Measurements from ENCODE around the gene FAM174B.

Gene FAM174B

GRCh38 chr15:92664178-92664900 lies 8.8 kb upstream of the FAM174B start:
- peak; percentile 73 for DNase-seq (ENCODE audit: low read depth, low spot score)

DNA sequence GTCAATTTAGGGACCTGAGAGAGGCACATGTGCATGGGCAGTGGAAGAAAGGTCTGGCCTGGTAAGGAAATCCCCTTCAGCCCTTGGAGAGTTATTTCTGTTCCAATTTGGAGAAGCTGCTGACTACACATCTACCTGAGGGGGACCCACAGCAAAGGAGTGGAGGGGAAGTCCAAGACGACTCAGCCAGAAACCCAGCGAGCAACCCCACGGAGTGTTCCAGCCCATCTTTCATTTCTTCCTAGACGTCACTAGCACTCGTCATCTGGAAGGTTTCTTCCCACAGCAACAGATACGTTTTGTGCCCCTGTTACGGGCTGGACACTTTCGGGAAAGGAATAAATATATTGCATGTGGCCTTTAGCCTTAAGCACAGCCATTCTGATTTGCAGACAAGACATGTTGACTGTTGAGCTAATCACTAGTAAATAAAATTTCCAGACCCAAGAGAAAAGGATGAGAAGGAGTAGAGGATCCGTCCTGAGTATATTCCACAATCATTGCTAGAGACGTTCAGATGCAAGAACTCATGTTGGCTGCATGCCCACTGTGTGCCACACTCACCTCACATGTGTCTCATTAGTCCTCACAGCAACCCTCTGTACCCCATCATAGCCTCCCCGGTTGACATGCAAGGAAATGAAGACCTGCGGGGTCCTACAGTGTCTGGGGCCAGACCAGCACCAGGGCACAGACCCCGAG lies 7.8 kb upstream of the FAM174B start:
- DNase-seq (ENCODE audit: low read depth, low spot score) = no peak

GRCh38 chr15:92662762-92663161 lies 7.2 kb upstream of the FAM174B start:
- DNase-seq (ENCODE audit: low read depth, low spot score) = no peak

DNA sequence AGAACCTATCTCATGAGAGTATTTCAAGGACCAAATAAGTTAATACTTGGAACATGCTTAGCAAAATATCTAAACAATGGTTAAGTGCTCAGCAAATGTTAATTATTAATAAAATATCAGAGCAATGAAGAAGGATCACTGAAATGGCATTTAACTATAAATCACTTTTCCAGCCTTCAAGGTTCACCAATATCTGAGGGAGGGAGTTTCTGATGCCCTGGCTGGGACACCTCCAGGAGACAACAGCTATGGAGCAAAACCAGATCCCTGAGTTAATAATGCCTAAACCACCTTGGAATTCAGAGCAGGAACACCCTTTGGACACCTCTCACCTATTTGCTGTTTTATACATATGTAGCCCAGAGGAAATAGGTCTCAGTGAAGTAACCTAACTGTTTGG lies 6.4 kb upstream of the FAM174B start:
- no peak for DNase-seq (ENCODE audit: low read depth, low spot score)

GRCh38 chr15:92661069-92661468 lies 5.5 kb upstream of the FAM174B start:
- no peak for DNase-seq (ENCODE audit: low read depth, low spot score)

GRCh38 chr15:92657486-92657885 lies 1.9 kb upstream of the FAM174B start:
- DNase-seq (ENCODE audit: low read depth, low spot score) = no peak

GRCh38 chr15:92656089-92656488 lies 514 bp upstream of the FAM174B start:
- no peak for DNase-seq (ENCODE audit: low read depth, low spot score)

DNA sequence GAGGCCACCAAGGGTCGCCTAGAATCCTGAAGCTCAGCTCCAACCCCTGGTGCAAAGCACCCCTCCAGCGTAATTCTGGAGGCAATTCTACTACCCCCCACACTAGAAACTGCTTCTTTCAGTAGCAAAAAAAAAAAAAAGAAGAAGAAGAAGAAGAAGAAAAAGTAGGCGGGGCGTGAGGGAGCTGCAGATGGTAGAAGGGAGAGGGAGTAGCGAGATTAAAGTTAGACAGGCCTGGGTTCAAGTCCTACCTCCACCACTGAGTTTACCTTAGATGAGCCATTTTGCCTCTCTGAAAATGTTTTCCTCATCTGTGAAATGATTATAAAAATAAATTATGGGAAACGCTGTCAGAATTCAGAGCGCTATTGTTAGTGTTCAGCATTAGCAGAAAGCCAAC lies 913 bp downstream of the FAM174B start:
- DNase-seq (ENCODE audit: low read depth, low spot score) = no peak

DNA sequence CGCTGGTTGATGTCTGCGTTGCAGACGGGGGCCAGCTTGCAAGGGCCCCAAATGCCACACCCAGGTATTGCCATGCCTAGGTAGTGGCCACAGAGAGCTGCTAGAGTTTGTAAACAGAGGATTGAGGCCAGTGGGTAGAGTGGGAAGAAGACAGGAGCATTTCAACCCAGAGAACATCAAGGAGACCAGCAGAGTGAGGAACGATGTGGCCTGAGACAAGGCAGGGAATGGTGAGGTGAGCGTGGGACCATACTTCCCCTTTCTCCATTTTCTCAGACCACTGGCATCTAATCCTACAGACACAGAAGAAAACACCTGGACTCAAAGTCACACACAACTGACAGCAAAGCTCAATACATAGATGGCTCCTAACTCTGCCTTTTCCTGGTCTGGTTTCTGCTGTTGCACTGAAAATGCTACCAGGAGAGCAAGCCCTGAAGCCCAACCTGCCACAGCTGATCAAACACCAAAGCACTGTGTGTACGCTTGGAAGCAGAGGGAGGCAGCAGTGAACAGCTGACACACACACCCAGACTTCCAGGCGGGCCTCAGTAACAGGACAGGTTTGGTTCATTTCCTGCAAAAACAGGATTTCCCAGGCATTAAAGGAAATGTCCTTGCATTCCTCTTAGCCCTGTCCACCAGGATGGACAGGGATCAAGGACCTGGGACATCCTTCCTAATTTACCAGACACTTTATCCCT lies 1.6 kb downstream of the FAM174B start:
- DNase-seq (ENCODE audit: low read depth, low spot score) = peak; percentile 87

GRCh38 chr15:92653366-92653765 lies 2.2 kb downstream of the FAM174B start:
- no peak for DNase-seq (ENCODE audit: low read depth, low spot score)

GRCh38 chr15:92652576-92652966 lies 3.0 kb downstream of the FAM174B start:
- peak; percentile 67 for DNase-seq (ENCODE audit: low read depth, low spot score)

GRCh38 chr15:92651877-92652575 lies 3.5 kb downstream of the FAM174B start:
- DNase-seq (ENCODE audit: low read depth, low spot score) = no peak

DNA sequence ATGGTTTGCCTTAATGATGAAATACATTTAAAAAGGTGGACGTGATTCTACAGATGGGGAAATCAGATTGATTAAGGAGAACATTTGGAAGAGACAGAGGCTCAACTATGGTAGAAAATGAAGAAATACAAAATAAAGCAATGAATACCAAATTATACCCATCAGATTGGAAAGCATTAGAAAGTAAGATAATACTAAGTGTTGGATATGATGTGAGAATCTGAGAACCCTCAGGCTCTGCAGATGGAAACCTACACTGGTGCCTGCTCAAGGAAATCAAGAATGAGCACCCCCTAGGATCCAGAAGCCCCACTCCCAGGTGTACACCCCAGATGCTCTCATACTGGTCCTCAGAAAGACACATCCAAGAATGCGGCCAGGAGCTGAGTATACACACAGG lies 4.6 kb downstream of the FAM174B start:
- no peak for DNase-seq (ENCODE audit: low read depth, low spot score)

GRCh38 chr15:92650256-92650655 lies 5.3 kb downstream of the FAM174B start:
- no peak for DNase-seq (ENCODE audit: low read depth, low spot score)

DNA sequence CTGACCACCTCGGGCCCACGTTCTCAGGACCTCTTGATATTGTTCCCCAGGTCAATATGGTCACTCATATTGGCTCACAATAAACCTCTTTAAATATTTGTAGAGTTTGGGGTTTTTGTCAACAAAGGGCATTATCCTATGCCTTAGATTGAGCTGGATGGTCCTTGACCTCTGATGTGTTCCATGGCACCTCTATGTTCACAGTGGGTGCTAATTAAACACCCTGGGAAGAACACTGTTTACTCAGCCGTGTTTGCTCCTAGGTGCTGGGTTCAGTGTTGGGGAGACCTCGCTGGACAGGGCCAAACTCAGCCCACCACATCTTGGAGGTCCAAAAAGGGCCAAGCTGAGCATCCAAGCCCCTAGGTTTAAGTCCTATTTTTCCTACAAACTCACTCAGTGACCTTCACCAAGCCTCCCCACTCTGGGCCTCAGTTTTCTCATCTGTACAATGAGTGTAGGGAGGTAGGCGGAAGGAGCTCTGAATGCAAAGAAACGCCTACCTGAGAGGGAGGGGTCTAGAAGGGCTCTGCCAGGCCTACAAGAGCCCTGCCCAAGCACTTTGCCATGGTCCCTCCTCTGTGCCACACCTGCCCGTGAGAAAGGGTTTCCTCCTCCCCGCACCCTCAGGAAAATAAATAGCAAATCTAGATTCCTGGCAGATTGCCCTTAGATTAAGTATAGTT lies 7.2 kb downstream of the FAM174B start:
- DNase-seq (ENCODE audit: low read depth, low spot score) = no peak

- peak; percentile 83 for DNase-seq (ENCODE audit: low read depth, low spot score)
These were observed 8.0 kb downstream of the FAM174B start for GRCh38 chr15:92647467-92648163.

GRCh38 chr15:92646216-92646615 lies 9.4 kb downstream of the FAM174B start:
- DNase-seq (ENCODE audit: low read depth, low spot score) = no peak

GRCh38 chr15:92645731-92646130 lies 9.8 kb downstream of the FAM174B start:
- DNase-seq (ENCODE audit: low read depth, low spot score) = no peak

GRCh38 chr15:92645051-92645631 lies 10.4 kb downstream of the FAM174B start:
- peak; percentile 90 for DNase-seq (ENCODE audit: low read depth, low spot score)

Data from ELF-1 (cell line).